Activated naive CD4-positive, alpha-beta T cell (primary cell): Measurements from ENCODE around the gene CFDP1.

ENCODE experiments used
- DNase-seq, 4 experiments: peaks; one replicate each; lab custom pipeline; 2025; lab: John Stamatoyannopoulos, UW

CFDP1 gene

DNA sequence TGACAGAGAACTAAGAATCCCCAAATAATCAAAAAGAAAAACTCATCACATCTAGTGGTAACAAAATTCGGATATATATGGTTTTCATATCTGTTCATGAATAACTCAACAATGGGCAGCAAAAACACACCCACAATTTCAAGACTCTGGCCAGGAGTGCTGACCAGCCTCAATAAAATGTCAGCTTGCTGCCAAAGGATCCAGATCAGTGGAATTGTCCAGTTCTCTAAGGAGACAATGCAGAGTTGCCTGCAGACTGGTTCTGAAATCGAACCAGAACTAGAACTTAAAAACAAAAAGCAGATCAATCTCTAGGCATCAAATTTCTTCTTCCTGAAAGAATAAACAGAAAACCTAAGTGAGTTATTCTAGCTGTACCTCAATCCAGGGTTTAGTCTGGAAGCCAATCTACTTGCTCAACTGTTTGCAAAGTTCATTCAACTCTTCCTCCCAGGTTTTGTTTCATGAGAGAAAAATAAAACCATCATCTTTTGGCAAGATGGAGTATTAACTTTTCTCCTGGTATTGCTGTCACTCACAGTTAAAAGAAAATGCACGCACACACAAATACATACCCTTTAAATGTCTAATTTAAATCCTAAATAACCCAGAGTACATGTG, 61.0 kb downstream of the CFDP1 start:
- DNase-seq = no peak

DNA sequence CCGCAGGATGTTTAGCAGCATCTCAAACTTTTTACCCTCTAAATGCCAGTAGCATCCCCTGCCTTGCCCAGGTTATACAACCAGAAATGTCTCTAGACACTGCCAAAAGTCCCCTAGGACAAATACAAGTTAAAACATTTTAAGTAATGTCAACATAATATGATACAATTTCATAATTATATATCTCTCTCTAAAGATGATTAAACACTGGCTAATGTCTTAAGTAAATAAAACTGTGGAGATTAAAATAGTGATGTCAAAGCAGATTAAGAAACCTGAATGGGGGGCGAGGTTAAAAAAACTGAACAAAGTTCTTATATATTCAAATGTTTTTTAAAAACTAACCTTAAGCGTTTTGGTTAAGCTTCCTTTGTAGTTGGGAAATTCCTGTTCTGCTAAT, 62.1 kb downstream of the CFDP1 start:
- DNase-seq = no peak

DNA sequence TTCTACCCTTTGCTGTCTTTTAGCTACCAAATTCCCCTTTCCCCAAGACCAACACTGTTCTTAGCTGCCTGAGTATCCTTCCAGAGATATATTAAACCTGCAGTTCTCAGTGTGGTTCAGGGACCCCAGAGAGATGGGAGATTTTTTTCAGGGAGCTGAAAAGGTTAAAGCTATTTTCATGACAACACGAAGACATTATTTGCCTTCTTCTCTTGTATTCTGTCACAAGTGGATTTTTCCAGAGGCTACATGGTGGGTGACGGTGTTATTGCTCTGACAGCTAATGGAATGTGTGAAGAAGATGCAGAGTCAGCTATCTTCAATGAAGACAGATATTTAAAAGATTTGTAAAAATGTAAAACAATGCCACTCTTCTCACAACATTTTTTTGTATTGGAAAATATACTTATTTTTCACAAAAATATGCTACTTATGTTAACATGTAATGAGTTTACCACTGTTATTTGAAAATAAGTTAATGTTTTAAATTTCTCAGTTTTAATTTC, 69.0 kb downstream of the CFDP1 start:
- DNase-seq = no peak

GRCh38 chr16:75362846-75363245, 70.5 kb downstream of the CFDP1 start:
- no peak for DNase-seq

DNA sequence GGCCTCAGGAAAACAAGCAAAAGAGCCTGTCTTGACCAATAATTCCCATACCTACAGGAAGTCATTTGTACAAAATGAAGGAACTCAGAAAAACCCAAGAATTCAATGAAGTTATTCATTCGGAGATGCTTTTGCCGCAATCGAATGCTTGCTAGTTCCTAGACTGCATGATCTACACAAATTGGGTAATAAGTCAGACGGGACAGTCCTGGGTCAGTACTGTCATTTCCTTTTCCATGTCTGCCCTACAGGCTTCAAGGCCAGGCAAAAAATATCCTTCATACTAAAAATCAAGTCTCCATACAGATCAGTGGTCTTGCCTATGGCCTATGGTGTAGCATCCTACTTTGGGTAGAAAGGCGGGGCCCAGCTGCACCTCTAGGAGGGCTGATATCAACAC, 71.4 kb downstream of the CFDP1 start:
- DNase-seq = no peak

DNA sequence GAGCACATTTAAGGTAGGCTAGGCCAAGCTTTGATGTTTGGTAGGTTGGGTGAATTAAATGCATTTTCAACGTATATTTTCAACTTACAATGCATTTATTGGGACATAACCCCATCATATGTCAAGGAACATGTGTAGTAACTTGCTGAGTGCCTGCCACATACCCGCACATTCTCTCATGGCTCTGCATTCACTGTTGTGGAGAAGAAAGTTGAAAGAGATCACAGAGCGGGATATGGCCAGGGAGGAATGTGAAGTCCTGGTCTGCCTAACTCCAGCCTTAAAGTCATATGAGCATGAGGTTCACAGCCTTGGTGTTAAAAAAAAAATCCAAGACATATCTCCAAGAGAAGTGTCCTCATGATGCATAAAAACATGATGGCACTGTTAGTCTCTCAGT, 79.1 kb downstream of the CFDP1 start:
- no peak for DNase-seq

- no peak for DNase-seq
Measured at GRCh38 chr16:75351183-75351582, 82.1 kb downstream of the CFDP1 start.

DNA sequence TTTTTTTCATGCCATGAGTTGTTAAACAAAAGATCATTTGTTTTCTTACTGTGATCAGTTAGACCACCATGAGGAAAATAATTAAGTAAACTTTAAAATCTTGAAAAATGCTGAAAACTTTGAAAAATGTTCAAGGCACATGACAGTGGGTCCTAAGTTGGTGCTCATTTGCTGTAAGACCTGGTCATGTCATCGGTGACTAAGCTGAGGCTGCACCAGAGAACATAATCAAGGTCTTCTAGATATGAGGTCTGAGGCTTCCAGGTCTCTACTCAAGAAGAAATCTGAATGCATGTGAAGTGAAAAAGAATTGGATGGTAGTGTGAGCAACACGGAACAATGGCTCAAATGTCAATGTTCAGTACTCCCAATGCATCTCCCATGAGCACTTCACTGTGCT, 87.6 kb downstream of the CFDP1 start:
- DNase-seq = no peak

- no peak for DNase-seq
Measured at GRCh38 chr16:75343941-75344340, 89.4 kb downstream of the CFDP1 start.

DNA sequence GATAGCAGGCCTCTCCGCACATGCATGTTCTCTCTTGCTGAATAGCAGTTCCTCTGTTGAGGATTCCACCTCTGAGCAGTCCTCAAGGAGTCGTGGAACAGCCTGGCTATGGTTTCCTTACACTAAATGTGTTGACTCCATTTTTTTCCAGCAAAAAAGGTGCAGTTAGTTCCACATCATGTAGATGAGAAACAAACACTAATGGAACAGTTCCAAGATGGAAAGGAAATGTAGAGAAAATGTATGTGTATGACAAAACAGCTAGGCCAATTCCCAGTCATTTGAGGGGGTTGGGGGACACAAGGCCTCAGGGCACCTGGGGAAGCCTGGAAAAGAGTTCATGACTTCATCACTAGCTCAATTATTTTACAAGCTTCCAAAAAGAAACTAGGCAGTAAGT, 90.0 kb downstream of the CFDP1 start:
- no peak for DNase-seq

DNA sequence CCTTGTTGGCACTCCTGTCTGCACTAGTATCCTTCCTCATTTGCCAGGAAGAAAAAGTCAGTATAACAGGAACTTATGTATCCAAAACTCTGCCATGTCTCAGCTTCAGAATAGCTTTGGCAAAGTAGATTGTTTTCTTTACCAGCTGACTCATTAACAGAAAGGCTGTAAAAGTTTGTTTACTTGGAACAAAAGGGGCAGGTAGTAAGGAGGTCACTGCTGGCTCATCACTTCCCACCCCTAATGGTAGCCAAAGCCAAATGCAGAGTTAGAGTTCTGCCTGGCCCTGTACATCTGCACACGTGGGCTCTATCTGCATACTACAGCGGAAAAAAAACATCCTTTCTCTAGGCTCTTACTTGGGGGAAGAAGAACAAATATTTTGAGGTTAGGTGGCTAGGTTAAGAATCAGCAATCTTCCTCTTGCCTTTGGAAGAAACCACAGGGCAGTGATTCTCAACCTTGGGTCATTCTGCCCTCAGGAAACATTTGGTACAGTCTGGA, 90.9 kb downstream of the CFDP1 start:
- DNase-seq = no peak

DNA sequence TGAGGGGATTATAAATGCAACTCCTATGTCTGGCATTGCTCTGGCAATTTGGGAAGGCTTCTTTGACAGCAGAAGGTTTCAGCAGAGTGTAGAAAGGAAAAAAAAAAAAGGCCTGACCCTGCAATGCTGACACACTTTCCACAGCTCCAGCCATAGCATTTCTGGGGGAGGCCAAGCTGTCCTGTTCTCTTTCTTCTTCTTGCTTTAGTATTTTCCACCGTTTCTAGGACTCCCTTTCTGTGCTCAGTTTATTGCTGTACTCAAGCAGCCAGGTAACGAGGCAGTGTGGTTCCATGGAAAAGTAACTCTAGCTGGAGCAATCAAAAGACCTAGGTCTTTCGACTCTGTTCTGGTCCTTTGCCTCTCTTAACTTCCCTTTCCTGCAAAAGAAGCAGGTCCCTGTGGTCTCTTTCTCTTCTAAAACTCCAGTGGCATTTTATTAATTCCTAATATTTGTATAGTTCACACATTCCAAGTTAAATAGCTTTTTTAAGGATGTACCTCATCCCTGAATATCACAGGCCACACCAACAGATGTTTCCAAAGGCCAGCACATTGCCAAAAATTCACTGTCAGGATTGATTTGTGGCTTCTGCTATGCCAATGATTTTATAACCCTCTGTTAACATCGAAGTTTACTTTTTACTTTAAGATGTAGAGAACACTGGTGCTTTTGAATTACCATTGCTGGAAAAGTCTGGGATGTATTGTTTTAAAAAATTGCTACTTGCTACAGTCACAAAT, 91.6 kb downstream of the CFDP1 start:
- no peak for DNase-seq

GRCh38 chr16:75340741-75341491, 92.4 kb downstream of the CFDP1 start:
- no peak for DNase-seq

- DNase-seq = no peak
Measured at GRCh38 chr16:75337430-75337829, 95.9 kb downstream of the CFDP1 start.

- no peak for DNase-seq
Measured at GRCh38 chr16:75336521-75336920, 96.8 kb downstream of the CFDP1 start.

DNA sequence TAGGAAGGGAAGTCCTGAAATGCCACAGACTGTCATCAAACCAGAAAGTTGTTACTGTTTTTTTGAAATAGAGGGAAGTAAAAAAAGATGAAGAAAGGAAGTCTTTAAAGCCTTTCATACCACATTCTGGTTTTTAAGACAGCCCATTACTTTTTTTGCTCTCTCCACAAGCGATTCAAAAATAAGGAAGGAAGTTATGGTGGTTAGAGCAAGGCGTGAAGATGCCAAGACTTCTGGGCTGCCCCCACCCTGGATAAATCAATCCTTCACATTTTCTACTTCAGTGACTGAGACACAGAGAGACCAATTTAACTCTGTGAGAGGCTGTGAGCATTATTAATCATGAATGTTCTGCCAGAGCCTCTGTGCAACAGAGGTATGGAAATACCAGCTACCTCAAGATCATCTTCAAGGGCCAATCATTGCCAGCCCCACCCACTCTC, 99.6 kb downstream of the CFDP1 start:
- no peak for DNase-seq

DNA sequence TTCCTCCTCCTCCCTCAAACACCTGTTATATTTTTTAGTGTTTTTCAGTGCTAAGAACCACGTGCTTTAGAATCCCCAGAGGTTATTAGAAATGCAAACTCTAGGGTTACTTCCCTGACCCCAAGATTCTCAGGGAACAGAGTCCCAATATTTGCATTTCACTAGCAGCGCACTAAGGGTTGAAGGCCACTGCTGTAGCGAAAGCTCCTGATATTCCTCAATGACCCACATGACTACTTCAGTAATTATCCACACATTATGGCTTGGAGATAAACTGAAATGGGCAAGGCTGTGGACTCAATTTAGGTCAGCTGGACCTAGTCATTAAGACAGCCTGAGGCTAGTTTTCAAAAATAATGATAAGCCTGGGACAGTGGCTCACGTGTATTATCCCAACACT, 103.4 kb downstream of the CFDP1 start:
- no peak for DNase-seq

- DNase-seq = no peak
Measured at GRCh38 chr16:75326333-75326732, 107.0 kb downstream of the CFDP1 start.

DNA sequence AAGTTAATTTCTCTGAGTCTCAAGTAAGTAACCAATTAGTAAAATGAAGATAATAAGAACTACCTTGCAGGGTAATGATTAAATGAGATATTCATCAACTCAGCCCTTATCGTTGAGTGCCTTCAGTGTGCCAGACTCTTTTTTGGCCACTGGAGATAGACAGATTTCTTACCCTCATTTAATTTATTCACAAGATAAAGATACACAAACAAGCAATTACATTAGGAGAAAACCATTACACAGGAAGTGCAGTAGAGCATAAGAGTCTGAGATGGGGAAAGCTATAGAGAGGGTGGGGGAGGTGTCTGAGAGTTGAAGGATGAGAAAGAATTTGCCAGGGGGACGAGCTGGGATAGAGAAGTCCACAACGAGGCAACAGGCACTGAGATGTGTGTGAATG, 109.4 kb downstream of the CFDP1 start:
- no peak for DNase-seq

GRCh38 chr16:75323198-75323597, 110.1 kb downstream of the CFDP1 start:
- DNase-seq = no peak

DNA sequence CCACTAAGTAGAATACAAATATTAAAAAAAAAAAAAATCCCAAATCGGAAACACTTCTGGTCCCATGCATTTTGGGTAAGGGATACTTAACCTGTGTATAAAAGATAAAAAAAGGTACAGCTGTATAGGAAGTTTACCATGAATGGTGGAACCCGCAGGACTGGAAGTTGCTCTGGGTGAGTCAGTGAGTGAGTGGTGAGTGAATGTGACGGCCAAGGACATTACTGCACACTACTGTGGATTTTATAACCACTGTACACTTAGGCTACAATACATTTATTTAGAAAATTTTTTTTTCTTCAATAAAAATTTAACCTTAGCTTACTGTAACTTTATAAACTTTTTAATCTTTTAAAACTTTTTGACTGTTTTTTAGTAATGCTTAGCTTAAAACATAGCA, 110.6 kb downstream of the CFDP1 start:
- DNase-seq = no peak

GRCh38 chr16:75320435-75320834, 112.9 kb downstream of the CFDP1 start:
- no peak for DNase-seq
